Measurements from ENCODE around the gene TRAP1. TPM values are rescaled to one million over a fixed set of nuclear protein-coding genes. Genes with fewer than 3 reads are reported as not detected.

The TRAP1 gene
- total RNA-seq, 1 donor from 2014 or later, result 152 TPM

Other genes starting within 250 kb of the TRAP1 start
- gene C16orf90, start 222.0 kb downstream of the TRAP1 start, total RNA-seq, result not detected
- gene CLUAP1, start 216.5 kb downstream of the TRAP1 start, total RNA-seq, result 13.1 TPM
- gene NLRC3, start 140.1 kb downstream of the TRAP1 start, total RNA-seq, result 1.1 TPM
- 3.2 TPM for gene SLX4, start 105.9 kb downstream of the TRAP1 start, total RNA-seq
- gene DNASE1, start 62.8 kb downstream of the TRAP1 start, total RNA-seq, result 9.2 TPM
- 40.6 TPM for gene CREBBP, start 163.2 kb upstream of the TRAP1 start, total RNA-seq

All from left ventricle myocardium superior (tissue), 1 donor.